Caki2 (cell line): ENCODE results near the gene LUC7L3. TPM values are rescaled to one million over a fixed set of nuclear protein-coding genes. Genes with fewer than 3 reads are reported as not detected.

Experiments
- DNase-seq: peaks from one replicate; pipeline ENCODE4 v3.0.0-alpha.2; 2015; ENCODE audit warnings: low read depth
- in situ Hi-C: cut with HindIII; loops from 2 replicates; pipeline ENCODE4 v1.10.0; 2016; ENCODE audit warnings: low sequenced_read_pairs, low pct_unique_long_range_greater_than_20kb, mixed read lengths
- total RNA-seq: library from RNA; depleted of rRNA; stranded (reverse); fragments of >200 nt; shearing (Covaris generic); gene quantifications from 2 replicates; pipeline ENCODE4 v1.2.3, GENCODE V29; 2014; ENCODE audit warnings: low replicate concordance

LUC7L3 gene
- total RNA-seq, 1 experiment from 2014 or later = 9.2 TPM

DNA sequence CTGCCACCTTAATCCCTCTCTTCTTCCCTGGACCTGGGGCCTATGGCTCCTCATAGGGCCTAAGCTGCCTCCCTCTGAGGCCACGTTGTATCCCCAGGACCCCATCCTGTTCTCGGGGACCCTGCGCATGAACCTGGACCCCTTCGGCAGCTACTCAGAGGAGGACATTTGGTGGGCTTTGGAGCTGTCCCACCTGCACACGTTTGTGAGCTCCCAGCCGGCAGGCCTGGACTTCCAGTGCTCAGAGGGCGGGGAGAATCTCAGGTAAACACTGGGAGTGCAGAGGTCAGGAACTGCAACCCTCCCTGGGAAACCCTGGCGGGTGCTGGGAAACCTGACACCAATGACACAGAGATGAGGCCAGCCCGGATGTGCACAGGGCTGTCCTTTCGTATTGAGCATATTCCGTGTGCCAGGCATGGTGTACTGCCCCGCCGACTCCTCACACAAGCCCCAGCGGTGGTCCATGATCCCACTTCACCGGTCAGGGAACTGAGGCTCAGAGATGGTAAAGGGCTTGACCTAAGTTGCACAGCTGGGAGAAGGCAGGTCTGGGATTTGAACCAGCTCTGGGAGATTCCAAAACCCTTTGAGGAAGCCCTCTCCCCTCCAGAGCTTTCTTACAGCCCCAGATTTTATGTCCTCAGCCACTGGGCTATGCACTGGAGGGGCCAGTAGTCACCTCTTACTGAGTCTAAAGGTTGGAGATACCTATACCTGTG, 34.6 kb upstream of the LUC7L3 start:
- DNase-seq = peak; percentile 60
- in situ Hi-C loops = no loop called here

DNA sequence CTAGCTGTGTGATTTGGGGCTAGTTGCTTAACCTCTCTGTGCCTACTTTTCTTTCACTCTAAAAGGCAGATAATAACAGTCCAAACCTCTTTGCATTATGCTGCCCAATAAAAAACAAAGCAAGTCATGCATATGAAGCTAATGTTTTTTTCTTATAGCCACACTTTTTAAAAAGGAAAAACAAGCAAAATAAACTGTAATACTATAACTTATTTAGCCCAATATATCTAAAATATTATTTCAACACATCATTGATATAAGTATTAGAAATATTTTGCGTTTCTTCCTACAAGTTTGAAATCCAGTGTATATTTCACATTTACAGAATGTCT, 34.1 kb upstream of the LUC7L3 start:
- no peak for DNase-seq
- in situ Hi-C loops = no loop called here

DNA sequence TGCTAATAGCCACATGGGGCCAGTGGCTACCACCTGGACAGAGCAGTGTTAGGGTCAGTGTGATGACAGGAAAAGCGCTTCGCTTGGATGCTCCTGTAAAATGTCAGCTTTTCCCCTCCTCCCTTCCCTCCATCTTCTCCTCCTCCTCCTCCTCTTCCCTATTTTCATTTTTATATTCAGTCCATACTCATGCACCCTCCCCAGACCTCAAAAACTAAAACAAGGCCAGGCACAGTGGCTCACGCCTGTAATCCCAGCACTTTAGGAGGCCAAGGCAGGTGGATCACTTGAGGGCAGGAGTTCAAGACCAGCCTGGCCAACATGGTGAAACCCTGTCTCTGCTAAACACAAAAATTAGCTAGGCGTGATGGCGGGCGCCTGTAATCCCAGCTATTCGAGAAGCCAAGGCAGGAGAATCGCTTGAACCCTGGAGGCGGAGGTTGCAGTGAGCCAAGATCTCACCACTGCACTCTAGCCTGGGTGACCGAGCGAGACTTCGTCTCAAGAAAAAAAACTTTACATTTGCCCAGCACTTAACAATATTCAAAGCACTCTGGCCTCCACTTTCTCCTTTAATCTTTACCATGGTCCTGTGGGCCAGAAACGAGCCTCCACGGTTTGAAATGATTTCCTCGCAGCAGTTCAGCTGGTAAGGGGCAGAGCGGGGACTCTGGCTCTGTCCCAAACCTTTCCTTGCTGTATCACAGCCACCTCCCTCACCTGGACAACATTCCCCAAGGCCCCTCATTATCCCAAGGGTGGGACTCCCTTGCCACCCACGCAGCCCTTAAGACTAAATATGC, 33.5 kb upstream of the LUC7L3 start:
- DNase-seq = no peak
- in situ Hi-C loops = no loop called here

DNA sequence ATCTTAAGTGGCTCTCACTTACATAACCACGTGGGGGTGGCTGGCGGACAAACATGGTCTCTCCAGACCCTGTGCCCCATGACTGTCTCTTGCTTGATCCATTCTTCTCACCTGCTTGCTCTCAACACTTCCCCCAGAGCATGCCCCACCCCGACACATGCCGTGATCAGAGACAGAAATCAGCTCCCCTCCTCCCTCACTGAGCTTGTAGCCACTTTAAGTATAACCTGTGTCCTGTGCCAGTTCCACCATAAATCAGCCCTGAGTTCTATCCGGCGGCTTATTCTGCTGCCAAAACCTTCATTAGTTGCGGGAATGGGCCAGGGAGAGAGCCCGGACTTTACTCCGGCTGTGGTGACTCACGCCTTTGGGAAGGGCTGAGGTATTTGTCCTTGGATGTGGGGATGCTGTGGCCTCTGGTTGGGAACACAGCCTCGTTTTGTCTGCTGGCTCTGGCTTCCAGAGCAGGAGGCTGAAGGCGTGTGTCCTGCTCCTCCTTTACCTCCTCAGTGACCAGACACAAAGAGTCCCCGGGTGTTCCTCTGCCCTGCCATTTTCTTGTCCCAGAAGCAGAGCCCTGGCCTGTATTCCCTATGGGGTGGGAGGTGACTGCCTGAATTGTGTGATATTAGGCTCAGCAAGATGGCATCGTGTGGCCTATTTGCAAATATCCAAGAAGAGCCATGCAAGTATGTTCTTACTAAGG, 32.8 kb upstream of the LUC7L3 start:
- in situ Hi-C loops = no loop called here
- DNase-seq = peak; percentile 95

DNA sequence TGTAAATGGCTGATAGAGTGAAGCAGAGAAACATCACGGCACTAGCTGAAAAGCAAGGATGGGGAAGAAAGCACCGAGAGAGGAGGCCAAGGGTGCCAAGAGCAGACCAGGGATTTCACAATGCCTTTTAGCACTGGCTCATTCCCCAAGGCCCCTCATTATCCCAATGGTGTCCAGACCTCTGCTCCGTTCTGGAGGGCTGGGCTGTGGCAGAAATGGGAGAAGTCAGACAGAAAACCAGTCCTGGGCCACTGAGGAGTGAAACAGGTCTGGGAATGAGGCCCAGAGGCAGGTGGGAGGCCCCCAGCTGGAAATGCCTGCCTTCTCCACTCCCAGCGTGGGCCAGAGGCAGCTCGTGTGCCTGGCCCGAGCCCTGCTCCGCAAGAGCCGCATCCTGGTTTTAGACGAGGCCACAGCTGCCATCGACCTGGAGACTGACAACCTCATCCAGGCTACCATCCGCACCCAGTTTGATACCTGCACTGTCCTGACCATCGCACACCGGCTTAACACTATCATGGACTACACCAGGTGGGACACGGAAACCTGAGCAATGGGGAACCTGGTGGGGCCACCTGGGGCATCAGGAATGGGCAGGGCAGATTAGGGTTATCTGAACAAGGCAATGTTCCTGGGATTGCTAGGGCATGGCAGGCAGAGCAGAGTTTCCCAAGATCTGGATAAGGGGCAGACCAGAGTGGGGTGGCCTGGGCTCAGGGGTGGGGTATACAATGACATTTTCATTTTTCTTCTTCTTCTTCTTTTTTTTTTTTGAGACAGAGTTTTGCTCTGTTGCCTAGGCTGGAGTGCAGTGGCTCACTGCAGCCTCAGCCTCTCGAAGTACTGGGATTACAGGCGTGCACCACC, 32.0 kb upstream of the LUC7L3 start:
- in situ Hi-C loops = no loop called here
- DNase-seq = no peak

DNA sequence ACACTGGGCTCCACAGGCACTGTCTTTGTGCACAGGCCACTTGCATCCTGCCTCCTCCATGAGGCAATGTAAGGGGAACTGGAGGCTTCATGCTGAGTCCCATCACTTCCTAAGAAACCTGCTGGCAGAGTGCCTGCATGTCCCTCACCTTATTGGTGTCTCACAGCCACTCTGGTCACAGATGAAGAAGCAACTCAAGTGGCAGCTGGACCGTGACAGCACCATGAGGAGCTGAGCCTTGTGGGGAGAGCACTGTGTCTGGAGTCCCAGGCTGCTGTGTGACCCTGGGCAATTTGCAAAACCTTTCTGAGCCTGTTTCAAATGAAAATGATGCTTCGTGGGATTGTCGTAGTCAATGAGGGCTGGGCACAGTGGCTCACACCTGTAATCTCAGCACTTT, 31.2 kb upstream of the LUC7L3 start:
- DNase-seq = peak; percentile 63
- in situ Hi-C loops = no loop called here

DNA sequence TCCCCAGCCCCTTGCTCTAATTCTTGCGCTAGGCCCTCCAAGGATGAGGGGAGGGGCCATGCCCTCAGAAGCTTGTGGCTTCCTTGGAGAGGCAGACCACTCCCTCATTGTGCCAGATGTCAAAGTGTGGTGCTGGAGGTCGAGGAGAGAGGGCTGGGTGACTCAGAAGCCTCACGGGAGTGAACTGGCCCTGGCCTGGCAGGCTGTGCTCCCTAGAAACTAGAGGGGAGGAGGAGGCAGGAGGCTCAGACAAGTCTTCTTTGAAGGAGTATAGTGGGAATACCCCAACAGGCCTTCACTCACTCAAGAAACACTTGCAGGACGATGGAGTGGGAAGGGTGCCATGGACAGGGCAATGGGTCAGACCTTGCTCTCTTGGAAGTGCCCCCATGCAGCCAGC, 30.2 kb upstream of the LUC7L3 start:
- DNase-seq = peak; percentile 93
- in situ Hi-C loops = no loop called here

DNA sequence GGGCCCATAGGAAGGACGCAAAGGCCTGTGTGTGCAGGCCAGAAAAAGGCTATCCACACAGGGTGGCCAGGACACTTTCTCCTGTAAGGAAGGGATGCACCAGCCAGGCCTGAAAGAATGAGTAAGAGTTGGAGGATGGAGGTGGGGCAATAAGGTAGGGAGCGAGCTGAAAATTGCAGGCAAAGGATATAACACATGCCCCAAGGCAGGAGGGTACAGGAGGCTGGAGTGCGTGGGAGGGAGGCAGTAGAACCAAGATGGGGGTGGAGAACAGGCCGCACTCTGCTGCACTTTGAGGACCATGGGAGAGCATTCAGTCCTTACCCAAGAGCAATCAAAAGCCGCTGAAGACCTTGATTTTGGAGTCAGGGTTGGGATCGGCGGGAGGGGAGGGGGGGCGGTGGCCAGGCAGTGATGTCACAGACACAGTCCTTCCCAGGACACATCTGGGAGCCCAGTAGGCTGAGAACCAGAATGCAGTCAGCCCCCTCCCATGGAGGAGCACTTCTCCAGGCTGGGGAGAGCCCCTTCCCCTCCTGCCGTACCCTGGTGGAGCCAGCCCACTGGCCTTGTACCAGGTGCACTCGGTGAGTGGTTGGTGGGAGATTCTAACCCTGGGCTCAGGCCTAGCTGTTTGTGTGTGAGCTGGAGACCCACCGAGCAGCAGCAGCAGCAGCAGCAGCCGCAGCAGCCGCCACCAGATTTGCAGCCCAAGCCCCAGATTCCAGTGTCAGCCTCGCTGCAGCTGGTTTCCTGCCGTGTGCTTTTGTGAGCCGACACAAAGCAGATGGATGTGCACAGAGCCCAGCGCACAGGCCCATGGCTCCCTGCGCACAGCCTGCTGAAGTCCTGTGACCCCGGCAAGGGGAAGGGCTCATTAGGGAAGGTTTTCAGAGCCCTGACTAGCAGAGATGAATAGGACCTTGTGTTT, 29.2 kb upstream of the LUC7L3 start:
- in situ Hi-C loops = no loop called here
- peak; percentile 29 for DNase-seq

DNA sequence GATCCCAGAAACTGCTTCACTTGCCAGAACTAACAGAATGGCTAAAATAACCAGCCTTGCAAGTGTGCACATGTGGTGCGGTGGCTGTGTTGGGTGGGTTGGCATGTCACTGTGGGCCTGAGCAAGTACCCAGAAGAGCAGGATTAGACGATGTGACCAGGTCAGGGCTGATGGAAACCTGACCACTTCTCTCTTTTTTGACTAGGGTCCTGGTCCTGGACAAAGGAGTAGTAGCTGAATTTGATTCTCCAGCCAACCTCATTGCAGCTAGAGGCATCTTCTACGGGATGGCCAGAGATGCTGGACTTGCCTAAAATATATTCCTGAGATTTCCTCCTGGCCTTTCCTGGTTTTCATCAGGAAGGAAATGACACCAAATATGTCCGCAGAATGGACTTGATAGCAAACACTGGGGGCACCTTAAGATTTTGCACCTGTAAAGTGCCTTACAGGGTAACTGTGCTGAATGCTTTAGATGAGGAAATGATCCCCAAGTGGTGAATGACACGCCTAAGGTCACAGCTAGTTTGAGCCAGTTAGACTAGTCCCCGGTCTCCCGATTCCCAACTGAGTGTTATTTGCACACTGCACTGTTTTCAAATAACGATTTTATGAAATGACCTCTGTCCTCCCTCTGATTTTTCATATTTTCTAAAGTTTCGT, 28.4 kb upstream of the LUC7L3 start:
- in situ Hi-C loops = no loop called here
- peak; percentile 0 for DNase-seq

DNA sequence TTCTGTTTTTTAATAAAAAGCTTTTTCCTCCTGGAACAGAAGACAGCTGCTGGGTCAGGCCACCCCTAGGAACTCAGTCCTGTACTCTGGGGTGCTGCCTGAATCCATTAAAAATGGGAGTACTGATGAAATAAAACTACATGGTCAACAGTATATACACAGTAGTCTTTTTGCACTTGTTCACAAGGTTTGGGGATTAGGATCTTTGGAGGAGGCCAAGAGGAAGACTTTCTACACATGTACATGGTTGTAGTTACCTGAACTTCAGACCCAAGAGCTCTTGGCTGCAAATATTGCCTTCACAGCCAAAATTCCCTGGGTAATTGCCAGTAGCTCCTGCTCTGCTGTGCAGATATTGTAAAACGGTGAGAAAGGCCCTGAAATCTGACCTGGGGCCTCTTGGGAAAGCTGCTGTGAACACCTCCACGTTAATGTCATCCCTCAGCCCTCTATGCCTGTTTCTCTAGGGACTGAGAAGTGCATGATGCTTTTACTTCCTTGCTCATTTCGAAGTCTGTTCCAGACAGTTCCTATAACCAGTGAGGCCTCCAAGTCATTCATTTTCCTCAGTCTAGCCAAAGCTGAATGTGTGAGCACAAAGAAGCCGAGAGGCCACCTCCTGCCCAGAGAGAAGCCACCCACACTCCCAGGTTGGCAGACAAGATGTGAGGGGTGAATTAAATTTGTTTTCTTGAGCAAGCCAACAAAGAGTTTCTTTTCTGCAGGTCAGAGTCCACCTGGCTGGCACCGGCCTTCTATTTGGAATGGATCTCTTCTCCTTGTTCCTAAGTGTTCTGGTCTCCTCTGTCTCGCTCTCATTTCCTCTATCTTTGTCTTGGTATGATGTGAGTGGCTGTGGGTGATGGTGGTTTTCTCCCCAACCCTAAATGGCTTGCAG, 27.6 kb upstream of the LUC7L3 start:
- no peak for DNase-seq
- in situ Hi-C loops = no loop called here

DNA sequence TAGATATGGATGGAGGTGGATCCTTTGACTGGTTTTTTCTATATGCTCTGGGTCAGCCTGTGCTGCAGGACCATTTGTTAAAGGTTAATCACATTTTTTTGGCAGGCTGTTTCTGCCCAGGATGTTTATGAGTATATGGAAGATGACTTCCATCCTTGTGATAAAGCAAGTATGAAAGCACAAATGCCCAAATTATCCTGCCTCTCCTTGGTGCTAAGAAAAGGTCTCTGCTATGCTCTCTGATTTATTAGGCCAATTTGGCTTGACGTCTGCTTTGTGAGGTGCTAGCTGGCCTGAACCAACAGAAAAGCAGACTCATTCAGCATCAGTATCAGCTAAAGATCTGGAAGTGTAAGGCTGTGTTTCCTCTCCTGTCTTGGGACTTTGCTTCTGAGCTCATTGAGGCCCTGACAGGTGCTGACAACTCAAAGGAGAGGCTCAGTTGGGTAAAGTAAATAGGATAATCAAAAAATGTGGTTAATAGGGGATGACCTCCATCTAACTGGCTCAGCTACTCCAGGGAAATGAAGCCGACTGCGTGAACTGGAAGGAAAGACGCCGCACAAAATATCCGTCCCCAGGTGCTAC, 26.9 kb upstream of the LUC7L3 start:
- in situ Hi-C loops = no loop called here
- peak; percentile 82 for DNase-seq

DNA sequence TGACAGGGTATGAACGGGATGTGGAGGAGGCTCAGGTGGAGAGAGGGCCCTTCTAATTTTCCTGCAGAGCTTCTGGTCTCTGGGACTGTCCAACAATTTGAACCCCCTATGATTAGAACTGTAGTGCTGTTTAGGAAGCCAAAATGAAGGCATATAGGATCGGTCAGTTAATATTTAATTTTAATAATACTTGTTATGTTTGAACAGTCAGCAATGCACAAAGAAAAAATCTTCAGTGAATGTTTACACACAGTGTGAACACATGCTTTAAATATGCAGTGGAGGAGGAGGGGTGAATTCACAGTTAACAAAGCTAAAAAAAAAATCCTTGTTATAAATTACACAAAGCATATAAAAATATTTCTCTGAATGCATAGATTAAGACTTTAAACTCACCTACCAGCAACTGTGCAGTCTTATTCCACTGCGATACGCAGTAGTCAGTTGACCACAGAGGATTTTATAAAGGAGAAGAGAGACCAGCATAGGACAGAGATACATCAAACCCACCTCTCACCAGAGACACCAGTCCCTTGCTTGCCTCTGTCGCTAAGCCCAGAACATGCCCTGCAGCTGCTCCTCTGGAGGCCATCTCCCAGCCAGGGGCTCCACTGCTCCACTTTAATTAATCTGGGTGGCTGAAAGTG, 26.2 kb upstream of the LUC7L3 start:
- DNase-seq = peak; percentile 86
- in situ Hi-C loops = no loop called here

DNA sequence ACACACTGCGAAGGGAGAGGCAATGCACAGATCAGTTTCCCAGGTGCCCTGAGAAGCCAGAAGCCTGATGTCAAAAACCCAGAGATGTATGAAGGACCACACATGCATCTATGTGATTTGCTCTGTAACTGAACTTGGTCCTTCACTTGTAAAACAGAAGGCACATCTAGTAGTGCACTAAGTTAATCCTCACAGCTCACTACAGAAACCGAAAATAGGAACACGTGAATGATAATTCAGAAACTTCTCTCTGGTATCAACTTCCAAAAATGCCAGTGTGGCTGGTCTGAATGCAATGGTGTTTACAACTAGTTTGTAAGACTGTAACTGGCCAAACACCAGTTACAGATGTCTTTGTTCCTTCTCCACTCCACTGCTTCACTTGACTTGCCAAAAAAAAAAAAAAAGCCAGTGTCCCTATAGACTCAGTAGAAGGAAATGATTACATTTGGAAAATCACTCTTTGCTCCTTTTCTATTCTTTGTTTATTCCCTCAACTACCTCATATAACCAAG, 23.0 kb upstream of the LUC7L3 start:
- DNase-seq = no peak
- in situ Hi-C loops = no loop called here

DNA sequence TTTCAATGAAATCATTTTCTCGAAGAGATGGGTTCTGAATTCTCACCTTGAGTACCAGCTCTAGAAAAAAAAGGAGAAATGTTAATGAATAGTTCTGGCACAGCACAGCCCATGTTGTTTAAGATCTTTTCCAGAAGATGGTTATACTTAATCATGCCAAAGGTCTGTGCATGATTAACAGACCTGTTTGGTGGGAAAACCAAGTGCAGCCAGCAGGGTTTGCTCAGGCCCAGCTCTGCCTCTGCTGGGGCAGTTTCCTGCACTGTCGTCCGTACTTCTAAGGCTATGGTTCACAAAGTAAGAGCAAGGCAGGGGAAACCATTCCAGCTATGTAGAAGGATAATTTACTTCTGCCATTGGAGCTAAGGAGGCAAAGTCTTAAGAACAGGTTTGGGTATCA, 22.3 kb upstream of the LUC7L3 start:
- in situ Hi-C loops = no loop called here
- DNase-seq = no peak

DNA sequence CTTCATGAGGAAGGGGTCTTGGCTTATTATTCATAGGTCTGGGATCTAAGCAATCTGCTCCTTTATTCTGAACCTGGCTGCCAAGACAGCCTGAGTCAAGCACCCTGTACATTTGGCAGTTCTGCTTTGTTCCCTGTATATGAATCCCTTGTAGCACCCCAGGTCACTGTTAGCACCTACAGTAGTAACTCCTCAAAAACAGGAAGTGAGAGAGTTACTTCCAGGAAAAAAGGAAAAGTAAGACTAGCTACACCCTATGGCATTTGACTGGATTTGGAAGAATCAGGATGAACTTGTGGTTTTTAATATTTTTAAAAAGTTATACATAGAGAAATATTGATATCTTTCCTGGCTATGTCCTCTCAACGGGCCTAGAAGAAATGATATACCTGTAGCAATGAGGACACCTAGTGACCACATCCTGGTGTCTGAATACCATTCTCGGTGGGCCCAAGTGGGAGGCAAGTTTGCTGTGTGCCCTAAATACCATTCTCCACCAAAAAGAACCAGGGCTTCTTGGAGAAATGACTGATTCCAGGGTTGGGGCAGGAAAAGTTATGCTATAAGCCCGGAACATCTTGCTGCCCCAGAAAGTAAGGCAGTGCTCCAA, 21.6 kb upstream of the LUC7L3 start:
- DNase-seq = no peak
- in situ Hi-C loops = no loop called here
